Measurements from ENCODE around the gene VCP. TPM values are rescaled to one million over a fixed set of nuclear protein-coding genes. Genes with fewer than 3 reads are reported as not detected.
A peak's percentile ranks its signal among the peaks of the same experiment; 100 is the strongest.

Gene VCP
- total and polyA plus RNA-seq, 2 experiments from 2014 or later, result 130 to 408 TPM

GRCh38 chr9:35028341-35028740, 44.1 kb downstream of the VCP start (continued):
- TF ChIP-seq CREB1 (CRISPR knock-in tag; IDR thresholded peaks at IDR 0.05; ENCODE audit: low read depth) (no peak), ETS1 (IDR thresholded peaks at IDR 0.05) (no peak), JUNB (IDR thresholded peaks at IDR 0.05; ENCODE audit: unreplicated experiment) (no peak)
- TF ChIP-seq, protein P1, sequence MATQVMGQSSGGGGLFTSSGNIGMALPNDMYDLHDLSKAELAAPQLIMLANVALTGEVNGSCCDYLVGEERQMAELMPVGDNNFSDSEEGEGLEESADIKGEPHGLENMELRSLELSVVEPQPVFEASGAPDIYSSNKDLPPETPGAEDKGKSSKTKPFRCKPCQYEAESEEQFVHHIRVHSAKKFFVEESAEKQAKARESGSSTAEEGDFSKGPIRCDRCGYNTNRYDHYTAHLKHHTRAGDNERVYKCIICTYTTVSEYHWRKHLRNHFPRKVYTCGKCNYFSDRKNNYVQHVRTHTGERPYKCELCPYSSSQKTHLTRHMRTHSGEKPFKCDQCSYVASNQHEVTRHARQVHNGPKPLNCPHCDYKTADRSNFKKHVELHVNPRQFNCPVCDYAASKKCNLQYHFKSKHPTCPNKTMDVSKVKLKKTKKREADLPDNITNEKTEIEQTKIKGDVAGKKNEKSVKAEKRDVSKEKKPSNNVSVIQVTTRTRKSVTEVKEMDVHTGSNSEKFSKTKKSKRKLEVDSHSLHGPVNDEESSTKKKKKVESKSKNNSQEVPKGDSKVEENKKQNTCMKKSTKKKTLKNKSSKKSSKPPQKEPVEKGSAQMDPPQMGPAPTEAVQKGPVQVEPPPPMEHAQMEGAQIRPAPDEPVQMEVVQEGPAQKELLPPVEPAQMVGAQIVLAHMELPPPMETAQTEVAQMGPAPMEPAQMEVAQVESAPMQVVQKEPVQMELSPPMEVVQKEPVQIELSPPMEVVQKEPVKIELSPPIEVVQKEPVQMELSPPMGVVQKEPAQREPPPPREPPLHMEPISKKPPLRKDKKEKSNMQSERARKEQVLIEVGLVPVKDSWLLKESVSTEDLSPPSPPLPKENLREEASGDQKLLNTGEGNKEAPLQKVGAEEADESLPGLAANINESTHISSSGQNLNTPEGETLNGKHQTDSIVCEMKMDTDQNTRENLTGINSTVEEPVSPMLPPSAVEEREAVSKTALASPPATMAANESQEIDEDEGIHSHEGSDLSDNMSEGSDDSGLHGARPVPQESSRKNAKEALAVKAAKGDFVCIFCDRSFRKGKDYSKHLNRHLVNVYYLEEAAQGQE (IDR thresholded peaks at IDR 0.05; ENCODE audit: unreplicated experiment), result no peak

DNA sequence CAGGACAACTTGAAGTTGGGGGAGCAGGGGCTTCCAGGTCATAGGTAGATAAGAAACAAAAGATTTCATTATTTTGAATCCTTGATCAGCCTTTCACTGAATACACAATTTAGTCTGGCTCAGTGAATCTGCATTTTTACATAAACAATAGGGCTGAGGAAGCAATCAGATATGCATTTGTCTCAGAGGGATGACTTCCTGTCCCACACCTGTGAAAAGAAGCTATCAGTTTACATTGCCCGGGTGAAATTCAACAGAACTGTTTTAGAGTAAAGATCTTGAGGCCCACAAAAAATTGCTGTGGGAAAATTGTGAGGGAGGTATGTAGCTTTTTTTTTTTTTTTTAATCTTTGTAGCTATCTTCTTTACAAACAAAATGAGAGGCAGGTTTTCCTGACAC, 44.6 kb downstream of the VCP start:
- H3K27me3 Mint-ChIP-seq (ENCODE audit: insufficient read depth, low read depth, poor library complexity), result peaks cover 7% of the 10 kb centered on the region
- peaks cover 24% of the 10 kb centered on the region for H3K4me1 ChIP-seq (ENCODE audit: insufficient read depth)
- no peaks in the 10 kb centered on the region for H3F3A ChIP-seq (replicated peaks; ENCODE audit: low read depth)
- H3K4me2 ChIP-seq, result peak overlapping the region; percentile 25; the same call in 1 of the 2 replicates
- peaks cover 53% of the 10 kb centered on the region for H3K9me3 Mint-ChIP-seq
- H4K20me1 ChIP-seq (replicated peaks; ENCODE audit: insufficient read depth), result no peaks in the 10 kb centered on the region
- H3K4me1 Mint-ChIP-seq, result peaks cover 24% of the 10 kb centered on the region
- H3K79me2 ChIP-seq (replicated peaks; ENCODE audit: insufficient read depth), result no peaks in the 10 kb centered on the region
- ATAC-seq (no peak), DNase-seq (ENCODE audit: low spot score) (no peak)
- peaks cover 63% of the 10 kb centered on the region for H3K36me3 Mint-ChIP-seq (ENCODE audit: low read depth)
- H3K9me2 ChIP-seq (ENCODE audit: insufficient read depth), result no peaks in the 10 kb centered on the region
- no peaks in the 10 kb centered on the region for H3K27me3 ChIP-seq (ENCODE audit: insufficient read depth)
- H3K4me3 Mint-ChIP-seq, result no peak overlapping the region
- peak overlapping the region; percentile 2; the same call in 1 of the 2 replicates for H3K4me3 ChIP-seq
- H3K36me3 ChIP-seq (ENCODE audit: insufficient read depth), result no peaks in the 10 kb centered on the region
- peak overlapping the region; percentile 76 for H3K27ac Mint-ChIP-seq
- H2AFZ ChIP-seq, result no peak overlapping the region
- H3K27ac ChIP-seq (ENCODE audit: low read depth), result peak overlapping the region; percentile 85
- TF ChIP-seq CREB1 (CRISPR knock-in tag; IDR thresholded peaks at IDR 0.05; ENCODE audit: low read depth), result no peak
- TF ChIP-seq ZNF114 (CRISPR knock-in tag; IDR thresholded peaks at IDR 0.05), result no peak
- TF ChIP-seq POLR2AphosphoS5 (IDR thresholded peaks at IDR 0.05; ENCODE audit: low read depth), result no peak
- no peak for TF ChIP-seq ZNF331 (CRISPR knock-in tag; IDR thresholded peaks at IDR 0.05; ENCODE audit: low read depth)
- no peak for TF ChIP-seq STAT1 (IDR thresholded peaks at IDR 0.05; ENCODE audit: unreplicated experiment)
- TF ChIP-seq EZH2 (IDR thresholded peaks at IDR 0.05; ENCODE audit: low read depth, unreplicated experiment), result no peak
- TF ChIP-seq, protein P1 (IDR thresholded peaks at IDR 0.05; ENCODE audit: unreplicated experiment), result no peak
- no peak for TF ChIP-seq ETS1 (IDR thresholded peaks at IDR 0.05)
- no peak for TF ChIP-seq NANOG (IDR thresholded peaks at IDR 0.05; ENCODE audit: borderline replicate concordance)
- no peak for TF ChIP-seq EZH2phosphoT487 (IDR thresholded peaks at IDR 0.05; ENCODE audit: unreplicated experiment)
- TF ChIP-seq JUNB (IDR thresholded peaks at IDR 0.05; ENCODE audit: unreplicated experiment), result no peak
